IMR-90 (cell line): Measurements from ENCODE around the gene ZNF595.
"Not testable (repeated sequence)": the region's sequence is repeated elsewhere in the genome, so short reads cannot be mapped to it uniquely, and the experiment has no call there.

Experiments
- BHLHE40 ChIP-seq: fragments of 150-350 bp; IDR thresholded peaks from 2 replicates; pipeline ENCODE4 v1.6.1; 2016; ENCODE audit warnings: mild to moderate bottlenecking, low read depth, low read length
- CEBPB ChIP-seq: IDR thresholded peaks from 2 replicates; pipeline ENCODE4 v1.6.1; 2012; ENCODE audit warnings: low read depth, low read length, improper control_type of control experiment
- CTCF ChIP-seq: conservative IDR thresholded peaks from 2 replicates; pipeline ENCODE4 v1.5.1; 2012; ENCODE audit warnings: mild to moderate bottlenecking, low read depth, low read length, improper control_type of control experiment
- ELK1 ChIP-seq: fragments of 150-350 bp; IDR thresholded peaks from 2 replicates; pipeline ENCODE4 v1.6.1; 2016; ENCODE audit warnings: low read depth, mild to moderate bottlenecking, low read length, moderate library complexity, borderline replicate concordance
- MAZ ChIP-seq: IDR thresholded peaks from 2 replicates; pipeline ENCODE4 v1.6.1; 2012; ENCODE audit warnings: low read depth, mild to moderate bottlenecking, low read length, improper control_type of control experiment, moderate library complexity, borderline replicate concordance
- MXI1 ChIP-seq: IDR thresholded peaks from 2 replicates; pipeline ENCODE4 v1.6.1; 2012; ENCODE audit warnings: low read depth, mild to moderate bottlenecking, low read length, moderate library complexity, borderline replicate concordance
- NFE2L2 ChIP-seq: fragments of 150-350 bp; IDR thresholded peaks from 2 replicates; pipeline ENCODE4 v1.6.1; 2016; ENCODE audit warnings: low read depth, mild to moderate bottlenecking, low read length
- POLR2A ChIP-seq: IDR thresholded peaks from 2 replicates; pipeline ENCODE4 v1.6.1; 2012; ENCODE audit warnings: mild to moderate bottlenecking, low read depth, low read length
- RAD21 ChIP-seq: IDR thresholded peaks from 2 replicates; pipeline ENCODE4 v1.6.1; 2012; ENCODE audit warnings: low read length, improper control_type of control experiment
- RCOR1 ChIP-seq: IDR thresholded peaks from 2 replicates; pipeline ENCODE4 v1.6.1; 2012; ENCODE audit warnings: mild to moderate bottlenecking, low read length, improper control_type of control experiment; ENCODE audit not compliant: insufficient replicate concordance
- RFX5 ChIP-seq: IDR thresholded peaks from 2 replicates; pipeline ENCODE4 v1.8.0; 2012; ENCODE audit warnings: low read depth, mild to moderate bottlenecking, low read length, moderate library complexity
- SMC3 ChIP-seq: fragments of 150-350 bp; IDR thresholded peaks from 2 replicates; pipeline ENCODE4 v1.6.1; 2016; ENCODE audit warnings: low read depth, mild to moderate bottlenecking, antibody characterized with exemption, low read length, moderate library complexity
- USF2 ChIP-seq: fragments of 150-350 bp; IDR thresholded peaks from 2 replicates; pipeline ENCODE4 v1.6.1; 2017; ENCODE audit warnings: mild to moderate bottlenecking, antibody characterized with exemption, low read length, low read depth

GRCh38 chr4:86559-87324 lies 33.6 kb downstream of the ZNF595 start:
- not testable (repeated sequence) for TF ChIP-seq SMC3, POLR2A, NFE2L2, CTCF, ELK1, MXI1, RAD21, MAZ, USF2, CEBPB, RFX5, BHLHE40, RCOR1
